Stimulated activated CD4-positive, alpha-beta T cell treated with anti-CD3 and anti-CD28 coated beads, TNF-alpha, amount 100 ng/mL, for 48 hours (primary cell): ENCODE measurements around the gene RASA1.

Experiments
- DNase-seq, 3 donors: peaks; one replicate each; pipeline ENCODE4 v3.0.0-alpha.2; 2020; ENCODE audit warnings: low read depth in 3 of 3

Gene RASA1

GRCh38 chr5:87361031-87361445 is 93.4 kb downstream of the RASA1 start:
- DNase-seq = no peak

- no peak for DNase-seq
These were observed 94.0 kb downstream of the RASA1 start for GRCh38 chr5:87361536-87362213.

DNA sequence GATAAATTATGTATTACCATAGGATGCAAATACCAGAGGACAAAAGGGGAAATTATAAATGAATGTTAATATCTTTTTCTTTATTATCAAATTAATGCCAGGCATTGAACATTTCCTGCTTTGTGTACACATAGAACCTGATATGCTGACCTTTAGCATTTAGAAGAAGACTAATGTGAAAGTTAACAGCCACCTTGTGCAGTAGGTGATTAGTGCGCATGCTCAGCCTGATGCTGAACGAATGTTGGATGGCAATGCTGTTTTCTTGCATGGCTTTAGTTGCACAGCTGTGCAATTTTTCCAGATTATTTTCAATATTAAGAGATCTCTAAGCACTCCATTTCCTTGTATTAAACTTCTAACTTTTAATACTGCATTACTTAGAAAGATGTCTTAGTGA is 99.6 kb downstream of the RASA1 start:
- DNase-seq = no peak

DNA sequence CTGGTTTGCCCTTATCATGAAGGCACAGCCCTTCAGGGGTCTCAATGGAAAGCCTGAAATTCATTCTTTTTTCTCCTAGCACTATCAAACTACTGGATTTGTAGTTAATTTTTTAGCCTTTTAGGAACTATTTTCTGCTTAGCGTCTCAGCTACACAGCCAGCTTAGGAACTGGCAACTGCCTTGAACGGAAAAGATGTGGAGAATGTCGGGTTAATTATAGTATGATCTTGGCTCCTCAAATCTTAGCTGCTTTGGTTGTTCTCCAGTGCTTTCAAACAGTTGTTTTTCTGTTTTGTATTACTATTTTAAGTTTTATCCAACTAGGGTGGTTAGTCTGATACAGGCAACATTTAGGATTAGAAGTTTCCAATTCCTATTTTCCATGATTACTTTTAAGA is 100.9 kb downstream of the RASA1 start:
- no peak for DNase-seq

DNA sequence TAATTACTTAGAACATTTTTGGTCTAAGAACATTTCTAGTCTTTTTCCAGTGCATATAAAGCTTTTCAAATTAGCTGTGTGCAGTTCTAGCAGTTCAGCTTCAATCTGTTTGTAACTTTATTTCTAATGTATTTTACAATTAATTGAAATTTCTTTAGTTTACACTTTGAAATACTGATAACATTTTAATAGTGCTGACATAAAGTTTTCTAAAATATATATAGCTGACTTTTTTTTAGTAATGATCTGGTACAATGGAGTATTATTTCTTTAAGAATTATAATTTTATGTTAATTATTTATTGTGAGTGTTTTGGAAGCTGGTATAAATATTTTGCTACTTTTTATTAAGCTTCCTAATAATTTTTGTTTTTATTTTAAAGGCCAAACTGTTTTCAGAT is 101.7 kb downstream of the RASA1 start:
- DNase-seq = no peak

- no peak for DNase-seq
These were observed 105.0 kb downstream of the RASA1 start for GRCh38 chr5:87372705-87373104.

- DNase-seq = no peak
These were observed 114.5 kb downstream of the RASA1 start for GRCh38 chr5:87382224-87382623.

DNA sequence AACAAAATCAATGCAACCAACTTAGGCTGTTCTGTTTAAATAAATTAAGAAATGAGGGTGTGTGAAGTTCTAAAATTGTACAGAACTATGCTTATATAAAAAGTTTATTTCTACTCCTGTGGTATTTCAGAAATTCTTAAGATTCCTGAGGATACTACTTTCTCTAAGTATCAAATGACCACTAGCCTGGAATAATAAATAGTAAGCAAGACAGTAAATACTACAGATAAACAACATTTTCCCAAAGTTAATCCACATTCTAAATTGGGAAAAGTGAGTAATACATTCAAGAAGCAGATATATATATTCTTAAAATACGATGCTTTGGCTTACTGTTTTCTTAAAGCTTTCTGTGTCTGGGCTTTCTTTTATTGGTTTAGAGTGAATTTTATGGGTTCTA is 115.5 kb downstream of the RASA1 start:
- no peak for DNase-seq

- no peak for DNase-seq
These were observed 118.1 kb downstream of the RASA1 start for GRCh38 chr5:87385802-87386201.

GRCh38 chr5:87388129-87388528 is 120.4 kb downstream of the RASA1 start:
- no peak for DNase-seq

- no peak for DNase-seq
These were observed 121.8 kb downstream of the RASA1 start for GRCh38 chr5:87389296-87390034.

DNA sequence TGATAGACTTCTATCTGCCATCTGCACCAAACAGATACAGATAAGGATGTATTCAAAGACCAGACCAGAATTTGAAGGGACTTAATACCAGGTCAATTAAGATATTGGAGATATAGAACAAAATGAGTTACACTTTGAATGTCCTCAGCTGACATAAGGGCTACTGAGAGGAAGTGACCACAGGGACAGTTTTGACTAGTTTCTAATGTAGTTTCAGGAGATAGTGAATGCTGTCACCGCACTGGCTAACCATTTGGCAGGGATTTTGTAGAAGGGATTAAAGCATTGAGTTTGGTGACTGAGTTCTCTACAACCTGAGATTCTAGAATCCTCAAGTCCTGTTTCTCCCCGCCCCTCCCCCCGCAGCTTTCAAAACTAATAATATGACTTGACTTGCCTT is 122.4 kb downstream of the RASA1 start:
- DNase-seq = no peak

- no peak for DNase-seq
These were observed 123.0 kb downstream of the RASA1 start for GRCh38 chr5:87390576-87391199.

GRCh38 chr5:87392170-87392569 is 124.5 kb downstream of the RASA1 start:
- no peak for DNase-seq

DNA sequence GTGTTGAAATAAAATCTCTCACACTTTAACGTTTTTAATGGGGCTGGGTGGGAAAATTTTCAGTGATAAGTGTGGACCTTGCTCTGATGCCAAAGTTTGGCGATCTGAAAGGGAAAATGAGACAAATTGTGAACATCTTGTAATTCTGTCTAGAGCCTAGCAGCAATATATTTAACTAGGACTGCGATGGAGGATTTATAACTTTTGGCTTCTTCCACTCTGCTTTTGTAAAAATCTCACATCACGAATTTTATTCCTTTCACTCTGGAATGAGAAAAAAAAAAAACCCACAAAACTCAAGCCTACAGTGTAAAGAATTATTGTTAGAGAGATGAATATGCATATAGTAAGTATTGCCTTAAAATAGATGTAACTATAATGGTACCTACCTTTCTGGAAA is 125.1 kb downstream of the RASA1 start:
- DNase-seq = no peak

DNA sequence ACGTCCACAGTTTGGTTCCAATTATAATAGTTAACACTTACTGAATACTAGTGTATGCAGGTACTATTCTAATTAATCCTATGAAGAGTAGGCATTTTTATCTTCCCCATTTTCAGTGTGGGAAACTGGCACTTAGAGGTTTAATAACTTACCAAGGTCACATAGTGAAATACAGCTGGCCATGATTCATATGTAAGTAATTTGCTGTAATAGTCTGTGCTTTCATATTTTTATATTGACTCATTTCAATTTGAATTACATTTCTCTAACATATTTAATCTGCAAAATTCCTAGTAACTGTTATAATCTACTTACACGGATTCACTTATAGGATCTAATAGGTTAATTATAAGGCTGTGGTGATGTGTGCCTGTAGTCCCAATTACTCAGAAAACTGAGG is 125.6 kb downstream of the RASA1 start:
- no peak for DNase-seq

DNA sequence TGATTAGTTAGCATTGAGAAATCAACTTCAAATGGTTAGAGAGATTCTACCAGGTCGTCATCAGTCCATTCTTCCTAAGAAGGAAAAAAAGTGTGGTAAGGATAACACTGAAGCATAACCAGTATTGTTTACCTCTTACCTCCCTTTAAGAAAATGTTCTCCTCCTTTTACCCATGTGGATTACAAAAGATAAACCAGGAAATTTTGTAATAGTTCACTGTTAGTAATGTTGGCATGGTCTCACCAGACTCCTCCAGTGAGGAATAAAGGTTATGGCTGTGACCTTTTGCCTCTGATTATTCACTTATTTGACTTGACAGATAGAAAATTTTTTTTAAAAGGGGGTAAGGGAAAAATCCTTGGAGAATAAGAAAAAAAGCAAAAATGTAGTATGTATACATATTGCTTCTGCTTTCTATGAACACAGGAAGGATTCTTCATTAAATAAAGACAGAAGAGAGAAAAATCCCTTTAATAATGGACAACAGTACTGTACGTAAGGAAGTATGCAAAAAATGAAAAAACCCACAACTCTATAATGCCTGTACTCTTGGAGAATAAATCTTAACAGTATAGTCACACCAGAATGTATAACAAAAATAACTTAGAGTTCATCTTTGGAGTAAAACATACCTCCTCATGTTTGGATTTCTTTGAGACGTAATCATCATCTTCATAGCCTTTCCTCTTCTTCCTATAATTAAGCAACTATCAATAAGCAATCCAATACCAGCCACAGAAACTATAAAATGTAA is 126.9 kb downstream of the RASA1 start:
- no peak for DNase-seq

DNA sequence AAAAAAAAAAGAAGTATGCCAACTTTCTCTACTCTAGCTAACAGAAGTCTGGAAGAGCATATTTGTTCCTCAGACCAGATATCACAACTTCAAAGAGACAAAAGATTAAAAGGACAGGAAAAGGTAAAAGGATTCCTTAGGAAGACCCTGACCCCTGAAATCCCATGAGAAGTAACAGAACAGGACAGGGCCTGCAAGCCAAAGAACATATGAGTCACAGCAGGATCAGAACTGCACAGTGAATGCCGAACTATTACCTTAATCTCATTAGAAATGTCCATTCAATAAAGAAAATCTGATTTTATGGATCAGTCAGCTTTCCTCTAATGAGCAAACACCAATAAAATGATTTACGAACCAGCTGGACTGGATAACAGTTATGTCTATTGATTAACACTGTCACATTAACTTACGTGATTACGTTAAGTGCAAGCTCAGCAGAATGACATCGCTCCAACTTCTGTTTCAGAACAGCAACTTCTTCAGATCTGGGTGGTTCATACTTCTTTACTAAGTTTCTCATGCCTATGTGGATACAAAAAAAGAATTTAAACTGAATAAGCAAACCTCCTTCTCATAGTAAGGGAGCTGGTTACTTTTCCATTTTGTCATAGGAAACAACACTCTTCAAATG is 131.4 kb downstream of the RASA1 start:
- DNase-seq = no peak

GRCh38 chr5:87399720-87400119 is 132.0 kb downstream of the RASA1 start:
- DNase-seq = no peak

DNA sequence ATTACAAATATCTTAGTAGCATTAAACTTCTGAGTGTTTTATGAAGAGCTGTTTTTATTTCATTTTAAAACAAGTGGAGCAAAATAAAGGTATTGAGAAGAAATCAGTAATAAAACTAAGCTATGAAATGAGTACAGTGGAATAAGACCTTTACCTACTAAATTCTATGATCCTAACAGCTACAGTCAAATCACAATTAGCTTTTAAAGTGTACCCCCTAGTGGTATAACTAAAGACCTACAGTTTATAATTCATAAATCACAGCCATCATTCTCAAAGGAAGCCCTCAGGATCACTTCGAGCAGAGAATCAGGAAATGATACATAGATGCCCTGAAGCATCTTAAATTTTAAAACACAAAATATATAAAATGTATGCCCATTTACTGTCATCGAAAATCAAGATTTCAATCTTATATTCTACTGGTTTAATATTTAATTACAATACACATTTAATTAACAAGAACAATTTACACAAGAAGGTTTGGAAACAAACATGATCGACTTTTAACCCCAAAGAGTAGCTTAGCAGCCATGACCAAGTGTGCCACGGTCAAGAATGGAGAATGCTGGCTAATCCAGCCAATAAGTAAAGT is 132.7 kb downstream of the RASA1 start:
- no peak for DNase-seq

DNA sequence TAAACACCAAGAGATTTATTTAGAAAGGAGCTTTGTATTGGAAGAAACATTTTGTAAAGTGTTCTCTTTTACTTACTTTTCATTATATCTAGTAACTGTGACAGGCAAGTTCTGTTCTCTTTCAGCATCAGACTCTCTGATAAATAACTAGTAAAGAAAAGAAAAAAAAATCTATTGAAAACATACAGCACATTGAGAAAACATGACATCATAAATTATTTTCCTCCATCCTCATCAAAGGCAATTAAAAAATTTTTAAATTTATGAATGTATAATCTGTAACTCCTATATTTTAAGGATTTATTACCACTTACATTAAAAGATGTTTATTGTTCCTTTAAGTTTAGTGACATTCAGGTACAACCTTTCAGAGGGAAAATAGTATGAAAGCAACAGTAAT is 133.9 kb downstream of the RASA1 start:
- DNase-seq = no peak

DNA sequence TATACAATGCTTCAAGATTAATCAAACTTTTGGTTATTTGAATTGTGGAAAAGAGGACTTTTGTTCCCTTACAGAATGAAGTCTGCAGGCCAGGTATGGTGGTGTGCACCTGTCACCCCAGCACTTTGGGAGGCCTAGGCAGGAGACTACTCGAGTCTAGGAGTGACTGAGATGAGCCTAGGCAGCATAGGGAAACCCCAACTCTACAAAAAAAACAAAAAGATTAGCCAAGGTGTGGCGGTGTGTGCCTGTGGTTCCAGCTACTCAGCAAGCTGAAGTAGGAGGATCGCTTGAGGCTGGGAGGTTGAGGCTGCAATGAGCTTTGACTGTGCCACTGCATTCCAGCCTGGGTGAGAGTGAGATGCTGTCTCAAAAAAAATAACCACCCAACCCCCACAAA is 135.7 kb downstream of the RASA1 start:
- DNase-seq = no peak
